ENCODE data around the gene BORCS8. TPM values are rescaled to one million over a fixed set of nuclear protein-coding genes. Genes with fewer than 3 reads are reported as not detected.
"Not testable (repeated sequence)": the region's sequence is repeated elsewhere in the genome, so short reads cannot be mapped to it uniquely, and the experiment has no call there.

Gene BORCS8
- total RNA-seq, 2 donors from 2014 or later: 27.8 to 27.9 TPM

- H3K27ac ChIP-seq: no peak overlapping the region
- no peaks in the 10 kb centered on the region for H3K4me1 ChIP-seq
- no peaks in the 10 kb centered on the region for H3K9me3 ChIP-seq
- DNase-seq: no peak
- TF ChIP-seq CTCF (IDR thresholded peaks at IDR 0.05): no peak
- H3K27me3 ChIP-seq: no peaks in the 10 kb centered on the region
- no peak overlapping the region for H3K9ac ChIP-seq (ENCODE audit: low read depth in 2 of 2, low read length in 2 of 2)
- H3K4me3 ChIP-seq: no peak overlapping the region
- intact Hi-C loops (cut with DNase I): no loop called here
- peaks cover 1% of the 10 kb centered on the region for H3K36me3 ChIP-seq
Measured at GRCh38 chr19:19176950-19177349, 15.0 kb downstream of the BORCS8 start.

- H3K9me3 ChIP-seq; intact Hi-C loops (cut with DNase I); H3K4me1 ChIP-seq; H3K27me3 ChIP-seq; H3K4me3 ChIP-seq; H3K9ac ChIP-seq (ENCODE audit: low read depth in 2 of 2, low read length in 2 of 2); DNase-seq; H3K27ac ChIP-seq; H3K36me3 ChIP-seq: not testable (repeated sequence)
Measured at GRCh38 chr19:19173243-19173642, 18.7 kb downstream of the BORCS8 start.

GRCh38 chr19:19171821-19172532 is 20.0 kb downstream of the BORCS8 start:
- no peak for DNase-seq
- intact Hi-C loops (cut with DNase I): no loop called here
- Histone ChIP-seq H3K9ac (ENCODE audit: low read depth in 2 of 2, low read length in 2 of 2) (no peak overlapping the region), H3K4me1 (peaks cover 6% of the 10 kb centered on the region), H3K9me3 (no peaks in the 10 kb centered on the region), H3K27ac (no peak overlapping the region), H3K4me3 (no peak overlapping the region), H3K27me3 (no peaks in the 10 kb centered on the region), H3K36me3 (no peaks in the 10 kb centered on the region)
- TF ChIP-seq CTCF (IDR thresholded peaks at IDR 0.05): no peak

GRCh38 chr19:19170873-19171672 is 20.9 kb downstream of the BORCS8 start:
- Histone ChIP-seq H3K4me1 (peaks cover 6% of the 10 kb centered on the region), H3K36me3 (no peaks in the 10 kb centered on the region), H3K9ac (ENCODE audit: low read depth in 2 of 2, low read length in 2 of 2) (no peak overlapping the region), H3K27me3 (no peaks in the 10 kb centered on the region), H3K9me3 (no peaks in the 10 kb centered on the region), H3K27ac (no peak overlapping the region), H3K4me3 (no peak overlapping the region)
- intact Hi-C loops (cut with DNase I): no loop called here
- TF ChIP-seq CTCF (IDR thresholded peaks at IDR 0.05): no peak
- no peak for DNase-seq

GRCh38 chr19:19170053-19170872 is 21.7 kb downstream of the BORCS8 start, which contains the start of gene MEF2B:
Gene MEF2B (minus strand): TSS chr19:19170263. CDS start chr19:19150735, 19,528 bp downstream.
- Histone ChIP-seq H3K4me1 (peaks cover 6% of the 10 kb centered on the region), H3K36me3 (no peaks in the 10 kb centered on the region), H3K27ac (no peak within 1 kb of the TSS), H3K4me3 (peak within 1 kb of the TSS; percentile 27), H3K27me3 (no peaks in the 10 kb centered on the region), H3K9me3 (no peaks in the 10 kb centered on the region), H3K9ac (ENCODE audit: low read depth in 2 of 2, low read length in 2 of 2) (peak within 1 kb of the TSS in 1 of 2 donors; percentile 50)
- peak; percentile 80 for DNase-seq
- TF ChIP-seq CTCF (IDR thresholded peaks at IDR 0.05): no peak
- intact Hi-C loops (cut with DNase I): no loop called here
